ENCODE results near the gene ZNF398. TPM values are rescaled to one million over a fixed set of nuclear protein-coding genes. Genes with fewer than 3 reads are reported as not detected.
A peak's percentile ranks its signal among the peaks of the same experiment; 100 is the strongest.

Gene ZNF398
- total RNA-seq, 6 experiments from 2014 or later, result 11.0 to 12.1 (median 11.6) TPM

DNA sequence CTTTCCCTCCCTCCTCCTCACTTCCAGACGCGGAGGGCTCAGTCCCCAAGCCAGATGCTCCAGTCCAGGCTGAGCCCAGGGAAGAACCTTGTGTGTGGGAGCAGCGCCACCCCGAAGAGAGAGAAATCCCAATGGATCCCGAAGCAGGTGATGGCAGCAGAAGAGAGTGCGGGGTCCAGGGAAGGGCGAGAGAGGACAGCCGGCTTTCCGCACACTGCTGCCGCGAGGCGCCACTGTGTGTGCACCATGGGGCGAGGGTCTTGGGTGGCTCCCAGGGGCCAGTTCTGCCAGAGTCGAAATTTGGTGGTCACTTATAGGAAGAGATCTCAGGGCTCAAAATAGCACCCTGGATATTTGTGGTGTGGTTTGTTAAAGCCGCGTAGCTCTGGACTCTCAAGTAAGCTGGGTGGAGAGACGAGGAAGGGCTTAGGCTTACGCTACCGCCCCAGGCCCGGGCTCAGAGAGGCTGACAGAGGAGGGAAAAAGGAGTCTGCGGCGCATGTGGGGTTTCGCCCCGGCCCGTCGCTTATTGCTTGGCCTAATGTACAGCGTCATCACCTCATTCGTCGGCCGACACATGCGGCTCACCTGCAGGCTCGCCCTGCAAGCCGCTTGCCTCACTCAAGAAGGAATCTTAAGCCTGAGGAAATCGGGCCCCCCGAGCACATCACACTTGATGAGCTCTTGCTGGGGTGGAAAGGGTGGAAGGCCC, 60.2 kb downstream of the ZNF398 start:
- no peak for TF ChIP-seq CTCF (IDR thresholded peaks at IDR 0.05)
- no peak for DNase-seq
- Mint-ChIP-seq H3K27me3 (ENCODE audit: insufficient read depth) (no peaks in the 10 kb centered on the region), H3K27ac (no peak overlapping the region), H3K4me3 (no peak overlapping the region; the same call in 1 of the 2 replicates), H3K36me3 (ENCODE audit: low read depth) (peaks cover 70% of the 10 kb centered on the region), H3K9me3 (no peaks in the 10 kb centered on the region; the same call in 1 of the 2 replicates), H3K4me1 (ENCODE audit: low read depth) (peaks cover 29% of the 10 kb centered on the region)

DNA sequence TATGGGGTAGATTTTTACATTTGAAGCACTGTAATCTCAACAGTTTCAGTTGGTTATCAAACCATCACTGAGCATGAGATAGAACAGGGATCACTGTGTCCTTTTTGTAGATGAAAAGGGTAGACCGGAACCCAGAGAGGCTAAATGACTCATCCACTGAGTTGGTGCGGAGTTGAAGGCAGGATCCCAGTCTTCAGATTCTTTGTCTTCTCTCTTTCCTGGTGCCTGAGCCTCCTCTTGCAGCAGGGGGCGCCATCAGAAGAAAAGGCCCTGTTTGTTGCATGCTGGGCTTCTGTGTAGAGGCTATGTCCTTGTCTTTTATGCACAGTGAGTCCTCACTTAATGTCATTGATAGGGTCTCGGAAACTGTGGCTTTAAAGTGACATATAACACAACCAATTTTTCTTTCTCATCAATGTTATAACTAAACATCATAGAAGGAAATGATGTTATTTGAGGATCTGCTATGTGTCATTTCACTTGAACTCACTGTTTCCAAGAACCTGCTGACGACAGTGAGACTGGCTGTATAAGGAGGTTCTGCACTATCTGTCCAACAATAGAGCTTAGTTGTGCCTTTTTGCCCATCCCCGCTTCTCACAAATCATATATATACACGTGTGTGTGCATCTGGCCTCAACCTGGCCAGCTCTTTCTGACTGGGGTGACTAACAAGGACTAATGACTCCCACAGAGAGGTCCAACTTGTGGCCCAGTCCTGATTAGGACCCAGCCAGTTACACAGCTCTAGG, 62.4 kb downstream of the ZNF398 start:
- peak overlapping the region; percentile 34; the same call in 1 of the 2 replicates for H3K4me3 Mint-ChIP-seq
- H3K36me3 Mint-ChIP-seq (ENCODE audit: low read depth), result peaks cover 59% of the 10 kb centered on the region
- no peaks in the 10 kb centered on the region; the same call in 1 of the 2 replicates for H3K9me3 Mint-ChIP-seq
- peak; percentile 80 for DNase-seq
- peaks cover 13% of the 10 kb centered on the region for H3K4me1 Mint-ChIP-seq (ENCODE audit: low read depth)
- peak; percentile 89 for TF ChIP-seq CTCF (IDR thresholded peaks at IDR 0.05)
- H3K27ac Mint-ChIP-seq, result peak overlapping the region; percentile 86
- no peaks in the 10 kb centered on the region for H3K27me3 Mint-ChIP-seq (ENCODE audit: insufficient read depth)

GRCh38 chr7:149210551-149210950, 63.3 kb downstream of the ZNF398 start:
- H3K4me3 Mint-ChIP-seq, result no peak overlapping the region
- H3K4me1 Mint-ChIP-seq (ENCODE audit: low read depth), result peaks cover 13% of the 10 kb centered on the region
- peaks cover 61% of the 10 kb centered on the region for H3K36me3 Mint-ChIP-seq (ENCODE audit: low read depth)
- H3K27ac Mint-ChIP-seq, result no peak overlapping the region
- no peak for DNase-seq
- no peak for TF ChIP-seq CTCF (IDR thresholded peaks at IDR 0.05)
- H3K27me3 Mint-ChIP-seq (ENCODE audit: insufficient read depth), result no peaks in the 10 kb centered on the region
- no peaks in the 10 kb centered on the region; the same call in 1 of the 2 replicates for H3K9me3 Mint-ChIP-seq

- no peaks in the 10 kb centered on the region; the same call in 1 of the 2 replicates for H3K9me3 Mint-ChIP-seq
These were observed 66.9 kb downstream of the ZNF398 start for GRCh38 chr7:149214020-149214720.

More at GRCh38 chr7:149214020-149214720, 66.9 kb downstream of the ZNF398 start:
- Mint-ChIP-seq H3K27me3 (ENCODE audit: insufficient read depth) (no peaks in the 10 kb centered on the region; the same call in 1 of the 2 replicates), H3K4me1 (ENCODE audit: low read depth) (peaks cover 31% of the 10 kb centered on the region), H3K27ac (peak overlapping the region; percentile 45; the same call in 1 of the 2 replicates), H3K4me3 (no peak overlapping the region), H3K36me3 (ENCODE audit: low read depth) (peaks cover 71% of the 10 kb centered on the region)
- DNase-seq, result no peak
- TF ChIP-seq CTCF (IDR thresholded peaks at IDR 0.05), result no peak

Measured in HFFc6 (cell line).